Osteocyte (in vitro differentiated cells): ENCODE measurements around the gene IGFALS. TPM values are rescaled to one million over a fixed set of nuclear protein-coding genes. Genes with fewer than 3 reads are reported as not detected.

ENCODE experiments used
- DNase-seq: peaks from one replicate; pipeline ENCODE4 v3.0.0; 2021; ENCODE audit warnings: mixed read lengths; ENCODE audit not compliant: unreplicated experiment; ENCODE audit errors: extremely low spot score
- H3K27ac Mint-ChIP-seq: one replicate; pipeline ENCODE4 v1.8.0; 2021; ENCODE audit warnings: mild to moderate bottlenecking, mixed read lengths; ENCODE audit not compliant: unreplicated experiment
- H3K27me3 Mint-ChIP-seq: one replicate; pipeline ENCODE4 v1.8.0; 2021; ENCODE audit warnings: mixed read lengths; ENCODE audit not compliant: unreplicated experiment
- H3K36me3 Mint-ChIP-seq: one replicate; pipeline ENCODE4 v1.8.0; 2021; ENCODE audit warnings: mixed read lengths; ENCODE audit not compliant: unreplicated experiment
- H3K4me1 Mint-ChIP-seq: one replicate; pipeline ENCODE4 v1.8.0; 2021; ENCODE audit warnings: mixed read lengths; ENCODE audit not compliant: unreplicated experiment
- H3K4me3 Mint-ChIP-seq: one replicate; pipeline ENCODE4 v1.8.0; 2021; ENCODE audit warnings: mild to moderate bottlenecking, moderate library complexity, mixed read lengths; ENCODE audit not compliant: unreplicated experiment
- H3K9me3 Mint-ChIP-seq: one replicate; pipeline ENCODE4 v1.8.0; 2021; ENCODE audit warnings: mixed read lengths; ENCODE audit not compliant: unreplicated experiment
- CTCF ChIP-seq: fragments of 200-600 bp; sonication (generic); IDR thresholded peaks from 2 replicates; pipeline ENCODE4 v1.5.0; 2021; ENCODE audit warnings: antibody characterized with exemption, mild to moderate bottlenecking, moderate library complexity
- total RNA-seq: library from RNA; stranded (reverse); gene quantifications from 2 replicates; pipeline ENCODE4 v1.2.1, GENCODE V29; 2021

IGFALS gene
- total RNA-seq, 1 donor from 2014 or later, result 0.43 TPM

GRCh38 chr16:1763521-1764511 lies 29.7 kb downstream of the IGFALS start:
- Mint-ChIP-seq H3K4me1 (no peaks in the 10 kb centered on the region), H3K4me3 (no peak overlapping the region), H3K36me3 (peaks cover 8% of the 10 kb centered on the region), H3K27ac (no peak overlapping the region), H3K27me3 (no peaks in the 10 kb centered on the region), H3K9me3 (no peaks in the 10 kb centered on the region)
- no peak for DNase-seq
- TF ChIP-seq CTCF, result peak; percentile 65

GRCh38 chr16:1762879-1763520 lies 30.5 kb downstream of the IGFALS start:
- Mint-ChIP-seq H3K36me3 (peaks cover 7% of the 10 kb centered on the region), H3K27me3 (no peaks in the 10 kb centered on the region), H3K9me3 (no peaks in the 10 kb centered on the region), H3K4me3 (no peak overlapping the region), H3K27ac (no peak overlapping the region), H3K4me1 (no peaks in the 10 kb centered on the region)
- DNase-seq, result no peak
- no peak for TF ChIP-seq CTCF

GRCh38 chr16:1762196-1762878 lies 31.2 kb downstream of the IGFALS start:
- no peaks in the 10 kb centered on the region for H3K27me3 Mint-ChIP-seq

GRCh38 chr16:1761751-1762150 lies 31.8 kb downstream of the IGFALS start:
- Mint-ChIP-seq H3K27ac (no peak overlapping the region), H3K9me3 (no peaks in the 10 kb centered on the region), H3K4me3 (no peak overlapping the region), H3K27me3 (no peaks in the 10 kb centered on the region), H3K4me1 (no peaks in the 10 kb centered on the region), H3K36me3 (peaks cover 6% of the 10 kb centered on the region)
- no peak for TF ChIP-seq CTCF
- DNase-seq, result no peak

More at GRCh38 chr16:1762196-1762878, 31.2 kb downstream of the IGFALS start:
- no peak for TF ChIP-seq CTCF
- H3K27ac Mint-ChIP-seq, result no peak overlapping the region
- H3K36me3 Mint-ChIP-seq, result peaks cover 6% of the 10 kb centered on the region
- no peak for DNase-seq
- H3K9me3 Mint-ChIP-seq, result no peaks in the 10 kb centered on the region
- no peaks in the 10 kb centered on the region for H3K4me1 Mint-ChIP-seq
- H3K4me3 Mint-ChIP-seq, result no peak overlapping the region
